HepG2 (cell line): ENCODE measurements around the gene RGS7. TPM values are rescaled to one million over a fixed set of nuclear protein-coding genes. Genes with fewer than 3 reads are reported as not detected.

ENCODE experiments used
- ATAC-seq: fragments of 200-7000 bp; cut with Tn5 transposase; 3 replicates; pipeline ENCODE4 v1.9.1; 2020; ENCODE audit warnings: mild to moderate bottlenecking, moderate library complexity
- BruUV-seq: library from RNA; stranded (reverse); fragments of 400-500 nt; replicated peaks from 2 replicates; lab custom pipeline; 2021; lab: Mats Ljungman, UMichigan
- CTCF ChIA-PET: fragments of 300-600 bp; formaldehyde crosslinking; extraction: SDS; loops from one replicate; lab custom pipeline; 2021; ENCODE audit warnings: low total read pairs, inconsistent platforms, low intra/inter-chr PET ratio; lab: Yijun Ruan, JAX
- POLR2A ChIA-PET: fragments of 350-600 bp; sonication (Branson Sonifier 250); formaldehyde crosslinking; loops from one replicate; lab custom pipeline; 2020; ENCODE audit warnings: antibody characterized with exemption, inconsistent platforms; lab: Yijun Ruan, JAX
- DNase-seq: peaks from one replicate; pipeline ENCODE4 v3.0.0-alpha.2; 2015; ENCODE audit warnings: low spot score
- FAIRE-seq: peaks from 3 replicates; lab custom pipeline; 2011; peaks lifted over from hg19 to GRCh38; lab: Jason Lieb, UNC
- H2AFZ ChIP-seq: one replicate; pipeline ENCODE4 v1.6.1; 2011; ENCODE audit warnings: low read length, inconsistent platforms
- H3K27ac ChIP-seq: fragments of 300-600 bp; 3 replicates; pipeline ENCODE4 v1.8.0; 2011; ENCODE audit warnings: mixed run types, mild to moderate bottlenecking, mixed read lengths, low read length, inconsistent platforms; ENCODE audit not compliant: insufficient read depth; ENCODE audit errors: extremely low read length
- H3K27me3 ChIP-seq, 2 experiments: fragments of 200-600 bp in 1 of 2; 2 replicates in 1 of 2; 3 replicates in 1 of 2; pipeline versions ENCODE4 v1.6.0 to v1.8.0; 2011; ENCODE audit warnings: low read length in 2 of 2, mild to moderate bottlenecking in 2 of 2, moderate library complexity in 2 of 2, inconsistent platforms in 1 of 2; ENCODE audit not compliant: insufficient read depth in 2 of 2, control insufficient read depth in 1 of 2
- H3K36me3 ChIP-seq, 2 experiments: fragments of 200-600 bp in 1 of 2; replicated peaks in 1 of 2; 2 replicates in 1 of 2; 3 replicates in 1 of 2; pipeline versions ENCODE4 v1.5.1 to v1.8.0; 2011; ENCODE audit warnings: low read length in 2 of 2, inconsistent platforms in 1 of 2; ENCODE audit not compliant: insufficient read depth in 2 of 2, control insufficient read depth in 1 of 2
- H3K4me1 ChIP-seq: 2 replicates; pipeline ENCODE4 v1.5.1; 2012; ENCODE audit warnings: low read length, inconsistent platforms; ENCODE audit not compliant: insufficient read depth
- H3K4me2 ChIP-seq: 2 replicates; pipeline ENCODE4 v1.6.0; 2011; ENCODE audit warnings: low read depth, low read length, inconsistent platforms
- H3K4me3 ChIP-seq, 3 experiments: fragments of 200-600 bp in 1 of 3; sonication (generic), shearing (Covaris generic) in 1 of 3; replicated peaks in 1 of 3; 2 replicates each; pipeline ENCODE4 v1.5.1; 2011 to 2016; ENCODE audit warnings: low read length in 3 of 3, inconsistent platforms in 2 of 3, low read depth in 2 of 3, mild to moderate bottlenecking in 2 of 3, control low read depth in 1 of 3, mixed read lengths in 1 of 3; ENCODE audit not compliant: insufficient read depth in 1 of 3
- H3K79me2 ChIP-seq: one replicate; pipeline ENCODE4 v1.6.1; 2011; ENCODE audit warnings: low read length, inconsistent platforms; ENCODE audit not compliant: insufficient read depth
- H3K9ac ChIP-seq: 2 replicates; pipeline ENCODE4 v1.6.0; 2011; ENCODE audit warnings: mild to moderate bottlenecking, low read depth, low read length, inconsistent platforms; ENCODE audit not compliant: insufficient read depth
- H3K9me3 ChIP-seq: 2 replicates; pipeline ENCODE4 v1.5.1; 2012; ENCODE audit warnings: mild to moderate bottlenecking, low read length
- H4K20me1 ChIP-seq: 2 replicates; pipeline ENCODE4 v1.6.0; 2011; ENCODE audit warnings: inconsistent platforms, mild to moderate bottlenecking, low read length, moderate library complexity; ENCODE audit not compliant: insufficient read depth
- CTCF ChIP-seq: sonication (generic); formaldehyde crosslinking; IDR thresholded peaks from 2 replicates; pipeline ENCODE4 v1.5.0; 2020; ENCODE audit warnings: mild to moderate bottlenecking, missing genetic modification reagents, moderate library complexity
- MAFF ChIP-seq: IDR thresholded peaks from 2 replicates; pipeline ENCODE4 v1.6.1; 2011; ENCODE audit warnings: low read depth, low read length, improper control_type of control experiment
- MAFK ChIP-seq, 2 experiments: IDR thresholded peaks in 1 of 2; conservative IDR thresholded peaks in 1 of 2; 2 replicates each; pipeline ENCODE4 v1.6.1; 2011; ENCODE audit warnings: improper control_type of control experiment in 2 of 2, low read length in 2 of 2
- NFE2 ChIP-seq: sonication (generic); formaldehyde crosslinking; IDR thresholded peaks from 2 replicates; pipeline ENCODE4 v1.4.0; 2020; ENCODE audit warnings: missing genetic modification reagents
- PREB ChIP-seq: sonication (generic); formaldehyde crosslinking; IDR thresholded peaks from 2 replicates; pipeline ENCODE4 v1.4.0; 2020; ENCODE audit warnings: missing genetic modification reagents
- RAD21 ChIP-seq: fragments of 450-650 bp; formaldehyde crosslinking; IDR thresholded peaks from 2 replicates; pipeline ENCODE4 v1.5.0; 2020; ENCODE audit warnings: mild to moderate bottlenecking
- SMC3 ChIP-seq: IDR thresholded peaks from 2 replicates; pipeline ENCODE4 v1.6.1; 2011; ENCODE audit warnings: low read length, improper control_type of control experiment
- STAG1 ChIP-seq: sonication (generic); formaldehyde crosslinking; IDR thresholded peaks from 2 replicates; pipeline ENCODE4 v1.4.0; 2020; ENCODE audit warnings: missing genetic modification reagents
- SYNCRIP ChIP-seq: fragments of 200-400 bp; formaldehyde crosslinking; IDR thresholded peaks from 2 replicates; pipeline ENCODE4 v1.6.1; 2018; ENCODE audit warnings: mild to moderate bottlenecking, low read depth, low read length; ENCODE audit not compliant: insufficient read depth
- TCF7L2 ChIP-seq: IDR thresholded peaks from 2 replicates; pipeline ENCODE4 v1.6.1; 2011; ENCODE audit warnings: mild to moderate bottlenecking, low read depth, low read length, moderate library complexity
- TEAD3 ChIP-seq: optimal IDR thresholded peaks from 2 replicates; pipeline ENCODE3; 2016; ENCODE audit warnings: borderline replicate concordance
- TOE1 ChIP-seq: sonication (generic); formaldehyde crosslinking; IDR thresholded peaks from 2 replicates; pipeline ENCODE4 v1.4.0; 2020; ENCODE audit warnings: mild to moderate bottlenecking, missing genetic modification reagents
- ZEB1 ChIP-seq: IDR thresholded peaks from 2 replicates; pipeline ENCODE4 v1.6.1; 2012; ENCODE audit warnings: mild to moderate bottlenecking, low read depth, inconsistent platforms; ENCODE audit not compliant: insufficient replicate concordance
- ZFP82 ChIP-seq: sonication (generic); formaldehyde crosslinking; IDR thresholded peaks from 2 replicates; pipeline ENCODE4 v1.5.1; 2020; ENCODE audit warnings: mild to moderate bottlenecking, missing genetic modification reagents, borderline replicate concordance
- ZNF343 ChIP-seq: sonication (generic); formaldehyde crosslinking; IDR thresholded peaks from 2 replicates; pipeline ENCODE4 v1.4.0; 2020; ENCODE audit warnings: mild to moderate bottlenecking, missing genetic modification reagents
- ZNF550 ChIP-seq: sonication (generic); formaldehyde crosslinking; IDR thresholded peaks from 2 replicates; pipeline ENCODE4 v1.4.0; 2020; ENCODE audit warnings: mild to moderate bottlenecking, missing genetic modification reagents, borderline replicate concordance
- WGBS: methylation state at CpG from one replicate; pipeline ENCODE4 v1.1.6; 2017; ENCODE audit warnings: low lambda C conversion rate; 5-methylcytosine and 5-hydroxymethylcytosine counted together
- in situ Hi-C: cut with HindIII; loops from 2 replicates; pipeline ENCODE4 v1.10.0; 2017; ENCODE audit warnings: low pct_unique_long_range_greater_than_20kb; ENCODE audit not compliant: extremely low pct_ligation_motif_present
- intact Hi-C: fragments of 100-400 bp; cut with micrococcal nuclease; formaldehyde crosslinking; loops from one replicate; pipeline ENCODE4 v1.10.0; 2022; ENCODE audit not compliant: unreplicated experiment
- polyA plus RNA-seq, 8 experiments: library from polyadenylated mRNA; depleted of rRNA in 3 of 8; stranded (reverse) in 7 of 8; unstranded in 1 of 8; fragments of >200 nt; fragmentation: Illumina TruSeq in 4 of 8; extraction: Trizol in 4 of 8; gene quantifications; 2 replicates each; pipeline versions ENCODE4 v1.2.1 to v1.2.3, GENCODE V29; 2011 to 2016; ENCODE audit warnings: low read depth in 4 of 8, missing spikeins in 1 of 8, mixed read lengths in 1 of 8; ENCODE audit not compliant: insufficient read depth in 1 of 8
- total RNA-seq, 5 experiments: library from RNA; depleted of rRNA; stranded (reverse); fragments of >200 nt; fragmentation: Illumina TruSeq; extraction: Trizol; gene quantifications; 2 replicates each; pipeline ENCODE4 v1.2.3, GENCODE V29; 2016; ENCODE audit warnings: low read depth in 1 of 5

RGS7 gene
- total and polyA plus RNA-seq, 2 of the 13 experiments (the other 11 are each of a cell fraction or from before 2014, with no cell fraction given) = not detected

DNA sequence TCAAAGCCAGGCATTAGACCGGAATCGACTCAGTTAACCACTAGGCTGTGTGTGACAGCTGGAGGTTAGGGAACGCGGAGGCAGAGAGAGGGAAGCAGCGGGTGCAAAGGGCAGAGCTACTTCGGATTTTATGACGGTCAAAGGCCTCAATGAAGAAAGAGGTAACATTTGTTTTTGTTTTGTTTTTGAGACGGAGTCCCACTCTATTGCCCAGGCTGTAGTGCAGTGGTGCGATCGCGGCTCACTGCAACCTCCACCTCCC lies 468.3 kb downstream of the RGS7 start (continued):
- TF ChIP-seq NFE2 (CRISPR knock-in tag) = no peak
- no peak for TF ChIP-seq TOE1

DNA sequence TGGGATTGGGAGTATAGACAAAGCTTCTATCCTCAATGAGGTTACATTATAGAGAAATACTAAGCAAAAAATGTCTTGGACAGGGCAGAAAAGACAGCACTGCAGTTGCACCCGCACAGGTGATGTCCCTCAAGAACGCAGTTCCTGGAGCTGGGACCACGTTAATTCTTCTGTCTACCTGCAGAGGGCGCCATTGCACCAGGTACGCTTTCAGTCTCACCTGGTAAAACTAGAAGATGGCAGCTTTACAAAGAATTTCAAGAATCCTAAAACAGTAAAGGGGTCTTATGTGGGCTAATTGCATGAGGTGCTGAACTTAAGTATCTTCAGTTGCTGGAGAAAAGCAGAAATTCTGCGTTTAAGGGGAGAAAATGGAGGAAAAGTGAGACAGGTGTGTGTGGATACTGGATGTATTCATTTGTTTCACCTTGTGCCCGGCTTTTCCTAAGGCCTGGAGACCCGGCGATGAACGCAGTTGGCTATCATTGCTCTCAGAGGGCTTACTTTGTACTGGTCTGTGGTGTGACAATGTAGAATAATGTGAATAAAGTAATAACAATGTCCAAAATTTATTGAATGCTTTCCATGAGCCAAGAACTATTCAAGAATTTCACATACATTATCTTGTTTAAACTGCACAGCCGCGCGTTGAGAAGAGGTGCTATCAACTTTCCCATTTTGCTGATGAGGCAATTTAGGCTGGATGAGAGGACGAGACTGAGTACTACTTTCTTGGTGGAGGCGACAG lies 468.8 kb downstream of the RGS7 start:
- peak; percentile 80 for ATAC-seq
- in situ Hi-C loops = loop anchor here (25.0 kb wide), 1 partner anchor 599 kb away; no protein-coding TSS in a partner anchor
- no TSS peak for BruUV-seq
- Histone ChIP-seq H3K4me3 (no peak overlapping the region), H3K4me1 (no peaks in the 10 kb centered on the region), H3K9me3 (no peaks in the 10 kb centered on the region), H3K4me2 (no peak overlapping the region), H2AFZ (no peak overlapping the region), H3K9ac (no peak overlapping the region), H4K20me1 (no peaks in the 10 kb centered on the region), H3K36me3 (no peaks in the 10 kb centered on the region), H3K27me3 (no peaks in the 10 kb centered on the region), H3K27ac (no peak overlapping the region)
- 47% methylated on average over 15 of the region's 15 CpGs for WGBS
- peak; percentile 12 for DNase-seq
- intact Hi-C loops = loop anchor here (1.0 to 2.0 kb wide), 3 partner anchors 59 to 599 kb away; no protein-coding TSS in a partner anchor
- CTCF ChIA-PET = interaction anchor here (1.0 to 1.1 kb wide), 2 partner anchors 58 to 598 kb away, joined by 3 to 4 read pairs; no protein-coding TSS in a partner anchor
- FAIRE-seq = peak; percentile 43
- TF ChIP-seq ZEB1 = peak; percentile 30
- TF ChIP-seq ZFP82 (CRISPR knock-in tag) = no peak
- no peak for TF ChIP-seq ZNF550 (CRISPR knock-in tag)
- peak; percentile 80 for TF ChIP-seq CTCF (CRISPR knock-in tag)
- TF ChIP-seq MAFK (conservative IDR thresholded peaks at IDR 0.05 in 1 of 2, IDR thresholded peaks at IDR 0.05 in 1 of 2; ENCODE audit: low read length in 2 of 2) = peak; percentile 96 to 98
- TF ChIP-seq STAG1 (CRISPR knock-in tag) = peak; percentile 83
- TF ChIP-seq PREB = no peak
- no peak for TF ChIP-seq SYNCRIP
- peak; percentile 51 for TF ChIP-seq SMC3
- no peak for TF ChIP-seq TCF7L2
- TF ChIP-seq ZNF343 (CRISPR knock-in tag) = no peak
- TF ChIP-seq RAD21 (CRISPR knock-in tag) = peak; percentile 48; the same call in 1 of the 2 replicates
- TF ChIP-seq MAFF = peak; percentile 96
- peak; percentile 27 for TF ChIP-seq TEAD3
- TF ChIP-seq, all 625 proteins: peak for 8
- POLR2A ChIA-PET = no interaction called here
- H3K79me2 ChIP-seq = no peaks in the 10 kb centered on the region
